Cortex of kidney (tissue), 1 donor: ENCODE measurements around the gene FAF1.

Experiments
- DNase-seq: peaks from one replicate; lab custom pipeline; 2025; lab: John Stamatoyannopoulos, UW

Gene FAF1

GRCh38 chr1:50426702-50427085 lies 533.4 kb downstream of the FAF1 start:
- no peak for DNase-seq

- no peak for DNase-seq
Observed at GRCh38 chr1:50426108-50426700, 533.9 kb downstream of the FAF1 start.

GRCh38 chr1:50425376-50426107 lies 534.5 kb downstream of the FAF1 start:
- no peak for DNase-seq

GRCh38 chr1:50424884-50425375 lies 535.1 kb downstream of the FAF1 start:
- no peak for DNase-seq

GRCh38 chr1:50424045-50424883 lies 535.8 kb downstream of the FAF1 start:
- no peak for DNase-seq

- DNase-seq: no peak
Observed at GRCh38 chr1:50423670-50424000, 536.4 kb downstream of the FAF1 start.

- DNase-seq: no peak
Observed at GRCh38 chr1:50422946-50423669, 537.0 kb downstream of the FAF1 start, which contains the start of gene DMRTA2. TSS of gene DMRTA2 (minus strand) at chr1:50423443. CDS start at chr1:50421536, 1,907 bp downstream.

- DNase-seq: no peak
Observed at GRCh38 chr1:50422675-50422945, 537.5 kb downstream of the FAF1 start.

GRCh38 chr1:50421768-50422674 lies 538.0 kb downstream of the FAF1 start:
- no peak for DNase-seq

- no peak for DNase-seq
Observed at GRCh38 chr1:50421366-50421748, 538.7 kb downstream of the FAF1 start.

GRCh38 chr1:50420689-50421365 lies 539.2 kb downstream of the FAF1 start:
- DNase-seq: no peak

- no peak for DNase-seq
Observed at GRCh38 chr1:50419907-50420677, 540.0 kb downstream of the FAF1 start.

GRCh38 chr1:50419192-50419906 lies 540.7 kb downstream of the FAF1 start:
- DNase-seq: no peak

- DNase-seq: no peak
Observed at GRCh38 chr1:50418600-50419109, 541.4 kb downstream of the FAF1 start.

GRCh38 chr1:50417946-50418599 lies 542.0 kb downstream of the FAF1 start:
- no peak for DNase-seq

- no peak for DNase-seq
Observed at GRCh38 chr1:50417507-50417906, 542.6 kb downstream of the FAF1 start.

GRCh38 chr1:50416553-50417453 lies 543.3 kb downstream of the FAF1 start:
- no peak for DNase-seq

- no peak for DNase-seq
Observed at GRCh38 chr1:50416150-50416527, 543.9 kb downstream of the FAF1 start.
